ENCODE results near the gene CHRNA3. TPM values are rescaled to one million over a fixed set of nuclear protein-coding genes. Genes with fewer than 3 reads are reported as not detected.

CHRNA3 gene
- polyA plus RNA-seq, 10 donors, result 0.05 to 0.48 (median 0.24) TPM; not detected in 2

GRCh38 chr15:78637776-78638435 is 17.1 kb upstream of the CHRNA3 start:
- DNase-seq, result no peak

DNA sequence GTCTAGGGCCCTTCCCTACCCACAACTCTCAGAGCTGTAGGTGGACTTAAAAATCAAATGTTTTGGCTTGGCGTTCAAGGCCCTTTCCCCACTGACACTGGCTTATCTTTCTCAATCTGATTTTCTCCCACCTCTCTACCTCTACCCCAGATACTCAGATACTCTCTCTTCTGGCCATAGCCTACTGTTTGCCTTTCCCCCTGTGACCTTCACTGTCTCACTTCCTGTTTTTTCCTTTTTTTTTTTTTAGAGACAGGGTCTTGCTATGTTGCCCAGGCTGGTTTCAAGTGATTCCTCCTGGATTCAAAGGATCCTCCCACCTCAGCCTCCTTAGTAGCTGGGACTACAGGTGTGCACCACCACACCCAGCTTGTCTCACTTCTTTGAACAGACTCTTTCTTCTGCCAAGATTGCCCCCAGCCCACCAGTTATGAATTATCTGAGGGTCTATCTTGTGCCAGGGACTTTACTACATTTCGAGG is 15.6 kb upstream of the CHRNA3 start:
- no peak for DNase-seq

GRCh38 chr15:78635346-78635745 is 14.6 kb upstream of the CHRNA3 start:
- no peak for DNase-seq

DNA sequence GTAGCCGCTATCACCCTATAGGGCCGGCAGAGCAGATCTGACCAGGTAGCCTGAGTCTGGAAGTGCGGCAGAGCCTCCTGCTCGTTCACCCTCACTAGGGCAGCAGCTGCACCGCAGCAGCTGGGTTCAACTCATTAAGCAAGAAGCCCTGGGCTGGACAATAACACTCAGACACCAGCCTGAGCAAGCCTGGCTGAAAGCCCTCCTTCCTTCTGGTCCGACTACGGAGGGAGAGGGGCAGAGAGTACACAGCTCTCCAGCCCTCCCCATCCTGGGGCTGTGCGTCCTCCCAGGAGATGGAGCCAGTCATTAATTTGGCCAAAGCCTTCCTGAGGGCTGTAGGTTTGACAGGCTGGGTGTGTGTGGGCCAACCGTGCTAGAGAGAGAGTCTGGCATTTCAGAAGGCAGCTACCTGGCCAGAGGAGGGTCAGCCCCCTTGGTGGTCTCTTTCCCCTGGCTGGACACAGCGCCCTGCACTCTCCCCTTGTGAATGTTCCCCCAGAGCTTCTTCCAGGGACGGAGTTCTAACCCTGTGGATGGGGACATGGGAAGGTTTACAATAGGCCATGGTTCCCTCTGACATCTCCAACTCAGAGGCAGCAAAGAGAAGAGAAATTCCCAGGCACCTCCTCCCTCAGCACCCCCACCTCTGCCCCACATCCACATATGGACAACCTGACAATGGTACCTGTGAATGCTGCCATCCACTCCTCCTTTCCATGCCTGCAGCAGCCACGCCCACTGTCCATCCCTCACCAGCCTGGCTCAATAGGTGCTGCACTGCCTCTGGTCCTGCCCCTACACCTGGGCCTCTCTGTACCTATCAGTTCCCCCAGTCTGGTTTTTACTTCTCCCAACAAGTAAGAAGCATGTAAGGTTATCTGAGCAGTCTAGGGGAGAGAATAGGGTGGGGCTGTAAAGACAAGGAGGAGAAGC is 13.7 kb upstream of the CHRNA3 start:
- no peak for DNase-seq

DNA sequence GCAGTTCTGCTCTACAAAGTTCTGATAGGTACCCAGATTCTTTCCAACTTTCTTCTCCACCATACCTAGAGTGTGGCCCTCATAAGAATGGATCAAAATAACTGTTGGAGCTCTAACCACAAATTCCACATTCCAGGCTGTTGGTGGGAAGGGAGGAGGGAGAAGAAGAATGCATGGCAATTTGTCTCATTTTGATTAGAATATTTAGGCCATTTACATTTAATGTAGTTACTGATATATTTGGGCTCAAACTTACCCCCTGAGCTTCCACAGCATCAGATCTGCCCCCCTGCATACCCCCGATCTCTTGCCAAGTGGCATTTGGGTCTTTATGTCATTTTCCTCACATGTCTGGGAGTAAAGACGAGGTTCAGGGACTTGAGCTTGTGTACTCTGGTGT is 12.6 kb upstream of the CHRNA3 start:
- DNase-seq, result no peak

GRCh38 chr15:78630886-78631633 is 10.3 kb upstream of the CHRNA3 start:
- DNase-seq, result no peak

DNA sequence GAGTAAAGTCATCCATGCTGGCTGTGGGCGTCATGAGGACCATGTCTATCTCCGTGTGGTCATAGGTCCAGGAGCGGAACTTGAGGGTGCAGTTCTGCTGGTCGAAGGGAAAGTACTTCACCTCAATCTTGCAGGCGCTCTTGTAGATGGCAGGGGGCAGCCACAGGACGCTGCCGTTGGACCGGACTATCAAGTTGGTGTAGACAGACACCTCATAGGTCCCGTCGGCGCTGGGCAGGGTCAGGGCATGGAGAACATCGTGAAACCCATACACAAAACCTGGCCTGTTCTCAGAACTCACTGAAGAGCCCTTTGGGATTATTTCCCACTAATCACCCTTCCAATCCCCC is 8.9 kb upstream of the CHRNA3 start:
- DNase-seq, result no peak

GRCh38 chr15:78629031-78629715 is 8.4 kb upstream of the CHRNA3 start:
- DNase-seq, result no peak

GRCh38 chr15:78628227-78628626 is 7.4 kb upstream of the CHRNA3 start:
- DNase-seq, result no peak

DNA sequence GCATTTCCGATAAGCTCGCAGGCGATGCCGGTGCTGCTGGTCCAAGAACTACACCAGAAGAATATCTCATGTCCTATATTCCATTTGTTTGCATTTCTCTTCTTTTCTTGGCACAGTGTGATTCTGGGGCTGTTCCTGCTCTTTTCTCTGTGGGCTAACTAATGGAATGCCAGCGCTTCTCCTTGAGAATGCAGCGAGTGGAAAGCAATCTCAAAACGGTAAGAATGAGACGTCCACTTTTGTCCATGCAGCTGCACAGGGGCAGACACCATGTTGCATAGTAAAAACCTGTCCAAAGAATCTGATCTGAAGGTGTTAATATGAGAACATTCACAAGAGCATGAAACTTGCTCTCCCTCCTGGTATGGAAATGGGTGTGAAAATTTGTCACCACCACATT is 6.6 kb upstream of the CHRNA3 start:
- DNase-seq, result no peak

DNA sequence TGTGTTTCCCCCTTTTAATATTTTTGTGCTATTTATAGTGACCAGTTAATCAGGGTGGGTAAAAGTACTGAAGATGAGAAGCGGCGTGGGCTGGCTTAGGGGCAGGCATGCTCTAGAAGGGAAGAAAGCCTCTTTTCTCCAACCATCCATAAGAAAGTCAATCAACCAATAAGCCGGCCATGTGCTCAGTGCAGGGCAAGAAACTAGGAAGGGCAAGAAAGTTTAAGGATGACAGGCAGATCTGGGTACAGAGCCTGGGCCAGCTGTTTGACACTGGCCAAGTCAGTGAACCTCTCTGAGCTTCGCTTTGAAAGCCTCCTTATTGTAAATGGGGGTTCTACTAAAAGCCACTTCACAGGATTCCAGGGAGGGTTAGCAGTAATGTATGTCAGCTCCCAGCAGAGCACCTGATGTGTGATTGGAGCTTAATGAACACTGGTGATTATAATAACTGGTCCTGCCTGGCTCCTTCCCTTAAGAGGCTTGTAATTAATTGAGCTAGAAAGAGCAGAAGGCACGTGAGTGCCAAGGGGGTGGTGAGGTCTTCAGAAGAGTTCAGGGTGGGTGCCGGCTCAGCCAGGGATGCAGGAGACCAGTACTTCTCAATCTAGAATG is 5.7 kb upstream of the CHRNA3 start:
- no peak for DNase-seq

GRCh38 chr15:78625606-78626280 is 4.9 kb upstream of the CHRNA3 start:
- DNase-seq, result no peak

- no peak for DNase-seq
These were observed 4.1 kb upstream of the CHRNA3 start for GRCh38 chr15:78624651-78625590.

GRCh38 chr15:78623786-78624497 is 3.1 kb upstream of the CHRNA3 start:
- DNase-seq, result no peak

DNA sequence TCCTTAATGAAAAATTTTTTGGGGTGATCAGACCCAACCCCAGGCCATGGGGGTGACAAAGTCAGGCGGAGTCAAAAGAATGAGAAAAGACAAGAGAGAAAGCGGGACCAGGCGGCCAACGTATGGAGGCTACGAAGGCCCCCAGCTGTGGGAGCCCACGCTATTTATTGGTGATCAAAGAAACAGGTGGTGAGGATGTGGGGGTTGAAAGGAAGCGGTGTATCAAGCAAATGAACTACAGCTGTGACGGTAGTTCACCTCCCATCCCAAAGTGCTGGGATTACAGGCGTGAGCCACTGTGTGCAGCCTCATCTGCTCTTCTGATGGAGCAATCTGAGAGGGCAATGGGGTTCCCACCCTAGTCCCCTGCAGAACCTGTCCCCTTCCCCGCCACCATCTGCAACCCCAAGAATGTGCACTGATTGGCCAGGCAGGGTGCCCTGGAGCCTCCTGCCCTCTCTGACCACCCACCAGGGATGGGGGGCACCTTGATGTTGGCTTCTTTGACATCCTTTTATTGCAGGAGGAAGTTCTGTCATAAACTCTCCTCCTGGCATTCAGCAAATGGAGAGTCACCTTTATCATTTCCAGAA is 1.1 kb upstream of the CHRNA3 start:
- no peak for DNase-seq

GRCh38 chr15:78620021-78620526 is 722 bp downstream of the CHRNA3 start:
- DNase-seq, result peak in 1 of 3 donors; percentile 36

GRCh38 chr15:78619022-78619950 is 1.5 kb downstream of the CHRNA3 start:
- no peak for DNase-seq
